ENCODE measurements around the gene ZNF225.

ZNF225 gene

DNA sequence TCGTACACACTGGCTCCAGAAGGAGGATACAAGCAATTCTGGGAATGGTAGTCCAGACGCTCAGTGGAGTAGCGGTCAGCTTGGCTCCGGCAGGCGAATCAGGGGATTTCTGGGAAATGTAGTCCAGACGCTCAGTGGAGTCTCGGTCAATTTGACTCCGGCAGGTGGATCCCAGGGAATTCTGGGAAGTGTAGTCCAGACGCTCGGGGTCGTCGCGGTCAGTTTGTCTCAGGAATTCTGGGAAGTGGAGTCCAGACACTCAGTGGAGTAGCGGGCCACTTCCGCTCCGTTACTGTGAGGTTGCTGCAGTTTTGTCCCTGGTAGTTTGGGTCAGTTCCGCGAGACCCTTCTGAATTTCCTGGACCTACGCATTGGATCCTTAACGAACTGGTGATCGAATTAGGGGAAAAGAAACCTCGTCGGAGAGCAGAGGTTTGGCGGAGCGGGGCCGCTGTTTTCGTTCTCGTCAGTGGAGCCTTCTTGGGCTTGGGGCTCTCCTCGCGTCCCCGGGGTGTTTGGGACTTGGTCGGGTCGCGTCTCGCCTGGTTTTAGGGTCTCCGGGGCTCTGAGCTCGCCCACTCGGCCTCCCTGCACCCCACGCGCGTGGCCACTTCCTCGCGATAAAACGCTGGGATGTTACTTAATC lies at the start of gene ZNF225:
TSS of gene ZNF225 (plus strand) at position 262 of the 646 bp plus-strand sequence. CDS start 2,429 bp downstream, outside the sequence.
- peak within 1 kb of the TSS; percentile 63 for H3K9ac ChIP-seq (ENCODE audit: low read depth, low read length)
- ATAC-seq (ENCODE audit: insufficient read depth, low read depth), result peak; percentile 97
- peaks cover 33% of the 10 kb centered on the region for H3K4me1 ChIP-seq (ENCODE audit: insufficient read depth, low read length)
- H3K9me3 ChIP-seq (ENCODE audit: insufficient read depth, low read length, severe bottlenecking), result no peaks in the 10 kb centered on the region
- H3K79me2 ChIP-seq (ENCODE audit: insufficient read depth, low read length), result peaks cover 17% of the 10 kb centered on the region
- no peaks in the 10 kb centered on the region for H4K20me1 ChIP-seq (ENCODE audit: insufficient read depth, low read length)
- H3K27ac ChIP-seq (ENCODE audit: low read length), result peak within 1 kb of the TSS; percentile 78
- TF ChIP-seq CTCF (IDR thresholded peaks at IDR 0.05; ENCODE audit: borderline replicate concordance, extremely low read depth, low read length, poor library complexity, severe bottlenecking) (no peak), EZH2 (IDR thresholded peaks at IDR 0.05; ENCODE audit: borderline replicate concordance, low read depth, low read length, severe bottlenecking) (no peak)
- H2AFZ ChIP-seq (ENCODE audit: low read depth, low read length), result peak within 1 kb of the TSS; percentile 99
- H3K4me3 ChIP-seq (ENCODE audit: low read depth in 1 of 2, low read length in 2 of 2), result peak within 1 kb of the TSS; percentile 91 to 95
- no peaks in the 10 kb centered on the region for H3K27me3 ChIP-seq (ENCODE audit: insufficient read depth, low read length, poor library complexity)
- peak; percentile 93 for DNase-seq
- peaks cover 28% of the 10 kb centered on the region for H3K36me3 ChIP-seq (ENCODE audit: insufficient read depth, low read length)
- peak within 1 kb of the TSS; percentile 90 for H3K4me2 ChIP-seq (ENCODE audit: insufficient read depth, low read length)

DNA sequence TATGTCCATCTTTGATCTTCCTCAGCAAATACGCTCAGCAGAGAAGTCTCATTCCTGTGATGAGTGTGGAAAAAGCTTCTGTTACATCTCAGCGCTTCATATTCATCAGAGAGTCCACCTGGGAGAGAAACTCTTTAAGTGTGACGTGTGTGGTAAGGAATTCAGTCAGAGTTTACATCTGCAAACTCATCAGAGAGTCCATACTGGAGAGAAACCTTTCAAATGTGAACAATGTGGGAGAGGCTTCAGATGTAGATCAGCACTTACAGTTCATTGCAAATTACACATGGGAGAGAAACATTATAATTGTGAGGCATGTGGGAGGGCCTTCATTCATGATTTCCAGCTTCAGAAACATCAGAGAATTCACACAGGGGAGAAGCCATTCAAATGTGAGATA lies 46.9 kb upstream of the ZNF225 start:
- H3K36me3 ChIP-seq (ENCODE audit: insufficient read depth, low read length), result peaks cover 17% of the 10 kb centered on the region; the same call in 1 of the 2 replicates
- H2AFZ ChIP-seq (ENCODE audit: low read depth, low read length), result no peak overlapping the region
- no peak for TF ChIP-seq CTCF (IDR thresholded peaks at IDR 0.05; ENCODE audit: borderline replicate concordance, extremely low read depth, low read length, poor library complexity, severe bottlenecking)
- TF ChIP-seq EZH2 (IDR thresholded peaks at IDR 0.05; ENCODE audit: borderline replicate concordance, low read depth, low read length, severe bottlenecking), result no peak
- H3K4me2 ChIP-seq (ENCODE audit: insufficient read depth, low read length), result no peak overlapping the region
- no peaks in the 10 kb centered on the region for H4K20me1 ChIP-seq (ENCODE audit: insufficient read depth, low read length)
- H3K9ac ChIP-seq (ENCODE audit: low read depth, low read length), result no peak overlapping the region
- DNase-seq, result no peak
- H3K9me3 ChIP-seq (ENCODE audit: insufficient read depth, low read length, severe bottlenecking), result peaks cover 19% of the 10 kb centered on the region
- H3K4me3 ChIP-seq (ENCODE audit: low read depth in 1 of 2, low read length in 2 of 2), result no peak overlapping the region
- no peak overlapping the region for H3K27ac ChIP-seq (ENCODE audit: low read length)
- H3K4me1 ChIP-seq (ENCODE audit: insufficient read depth, low read length), result peaks cover 5% of the 10 kb centered on the region
- H3K79me2 ChIP-seq (ENCODE audit: insufficient read depth, low read length), result no peaks in the 10 kb centered on the region
- H3K27me3 ChIP-seq (ENCODE audit: insufficient read depth, low read length, poor library complexity), result no peaks in the 10 kb centered on the region
- no peak for ATAC-seq (ENCODE audit: insufficient read depth, low read depth)

DNA sequence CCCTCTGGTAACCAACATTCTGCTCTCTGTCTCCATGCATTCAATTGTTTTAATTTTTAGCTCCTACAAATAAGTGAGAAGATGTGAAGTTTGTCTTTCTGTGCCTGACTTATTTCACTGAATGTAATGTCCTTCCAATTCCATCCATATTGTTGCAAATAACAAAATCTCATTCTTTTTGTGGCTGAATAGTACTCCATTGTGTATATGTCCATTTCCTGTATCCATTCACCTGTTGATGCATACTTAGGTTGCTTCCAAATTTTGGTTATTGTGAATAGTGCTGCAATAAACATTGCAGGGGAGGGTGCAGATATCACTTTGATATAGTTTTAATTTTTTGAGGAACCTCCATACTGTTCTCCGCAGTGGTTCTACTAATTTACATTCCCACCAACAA lies 43.8 kb upstream of the ZNF225 start:
- Histone ChIP-seq H3K9me3 (ENCODE audit: insufficient read depth, low read length, severe bottlenecking) (peaks cover 19% of the 10 kb centered on the region), H3K79me2 (ENCODE audit: insufficient read depth, low read length) (peaks cover 20% of the 10 kb centered on the region), H3K36me3 (ENCODE audit: insufficient read depth, low read length) (peaks cover 13% of the 10 kb centered on the region; the same call in 1 of the 2 replicates), H2AFZ (ENCODE audit: low read depth, low read length) (no peak overlapping the region), H3K27ac (ENCODE audit: low read length) (no peak overlapping the region), H4K20me1 (ENCODE audit: insufficient read depth, low read length) (no peaks in the 10 kb centered on the region), H3K4me3 (ENCODE audit: low read depth in 1 of 2, low read length in 2 of 2) (no peak overlapping the region), H3K27me3 (ENCODE audit: insufficient read depth, low read length, poor library complexity) (no peaks in the 10 kb centered on the region), H3K4me1 (ENCODE audit: insufficient read depth, low read length) (peaks cover 28% of the 10 kb centered on the region), H3K4me2 (ENCODE audit: insufficient read depth, low read length) (no peak overlapping the region), H3K9ac (ENCODE audit: low read depth, low read length) (no peak overlapping the region)
- DNase-seq (no peak), ATAC-seq (ENCODE audit: insufficient read depth, low read depth) (no peak)
- TF ChIP-seq CTCF (IDR thresholded peaks at IDR 0.05; ENCODE audit: borderline replicate concordance, extremely low read depth, low read length, poor library complexity, severe bottlenecking), result no peak
- no peak for TF ChIP-seq EZH2 (IDR thresholded peaks at IDR 0.05; ENCODE audit: borderline replicate concordance, low read depth, low read length, severe bottlenecking)
